Progenitor cell of endocrine pancreas (in vitro differentiated cells): ENCODE data around the gene TMBIM1. TPM values are rescaled to one million over a fixed set of nuclear protein-coding genes. Genes with fewer than 3 reads are reported as not detected.
A peak's percentile ranks its signal among the peaks of the same experiment; 100 is the strongest.

Experiments
- DNase-seq: peaks from one replicate; pipeline ENCODE4 v3.0.0; 2021; ENCODE audit warnings: low spot score; ENCODE audit not compliant: unreplicated experiment
- H3K27ac Mint-ChIP-seq: 2 replicates; pipeline ENCODE4 v1.8.0; 2021; ENCODE audit warnings: mild to moderate bottlenecking, moderate library complexity, mixed read lengths
- H3K27me3 Mint-ChIP-seq: 2 replicates; pipeline ENCODE4 v1.8.0; 2021; ENCODE audit warnings: mixed read lengths
- H3K36me3 Mint-ChIP-seq: 2 replicates; pipeline ENCODE4 v1.8.0; 2022; ENCODE audit warnings: mixed read lengths; ENCODE audit not compliant: insufficient read depth
- H3K4me1 Mint-ChIP-seq: 2 replicates; pipeline ENCODE4 v1.8.0; 2021; ENCODE audit warnings: low read depth, mixed read lengths
- H3K4me3 Mint-ChIP-seq: 2 replicates; pipeline ENCODE4 v1.8.0; 2021; ENCODE audit warnings: low read depth, mild to moderate bottlenecking, moderate library complexity, mixed read lengths
- H3K9me3 Mint-ChIP-seq: 2 replicates; pipeline ENCODE4 v1.8.0; 2021; ENCODE audit warnings: low read depth, mixed read lengths
- total RNA-seq: library from RNA; stranded (reverse); gene quantifications from 2 replicates; pipeline ENCODE4 v1.2.1, GENCODE V29; 2021
- TF ChIP-seq, protein P1 (sequence below): fragments of 200-600 bp; sonication (generic); IDR thresholded peaks from one replicate; pipeline ENCODE4 v1.5.0; 2021; ENCODE audit warnings: antibody characterized with exemption, mild to moderate bottlenecking; ENCODE audit not compliant: unreplicated experiment

The TMBIM1 gene
- total RNA-seq, 1 donor from 2014 or later: 131 TPM

DNA sequence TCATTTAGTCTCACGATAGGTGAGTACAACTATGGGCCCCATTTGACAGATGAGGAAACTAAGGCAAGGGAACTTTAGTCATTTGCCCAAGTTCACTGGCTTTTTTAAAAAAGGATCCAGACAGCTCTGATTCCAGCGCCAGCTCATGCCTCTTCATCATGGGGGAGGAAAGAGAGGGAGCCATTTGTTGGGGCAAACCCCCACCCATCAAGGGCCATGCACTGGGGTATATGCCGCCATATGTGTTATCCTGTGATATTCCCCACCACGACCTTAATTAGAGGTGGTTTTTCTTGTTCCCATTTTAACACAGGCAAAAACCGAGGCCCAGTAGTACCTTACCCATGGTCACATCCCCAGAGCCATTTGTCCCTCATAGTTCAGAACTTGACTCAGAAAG is 32.1 kb downstream of the TMBIM1 start:
- Mint-ChIP-seq H3K4me1 (peaks cover 29% of the 10 kb centered on the region), H3K36me3 (peaks cover 7% of the 10 kb centered on the region), H3K9me3 (no peaks in the 10 kb centered on the region), H3K27ac (peak overlapping the region; percentile 87), H3K27me3 (no peaks in the 10 kb centered on the region), H3K4me3 (no peak overlapping the region)
- DNase-seq: no peak
- TF ChIP-seq, protein P1, sequence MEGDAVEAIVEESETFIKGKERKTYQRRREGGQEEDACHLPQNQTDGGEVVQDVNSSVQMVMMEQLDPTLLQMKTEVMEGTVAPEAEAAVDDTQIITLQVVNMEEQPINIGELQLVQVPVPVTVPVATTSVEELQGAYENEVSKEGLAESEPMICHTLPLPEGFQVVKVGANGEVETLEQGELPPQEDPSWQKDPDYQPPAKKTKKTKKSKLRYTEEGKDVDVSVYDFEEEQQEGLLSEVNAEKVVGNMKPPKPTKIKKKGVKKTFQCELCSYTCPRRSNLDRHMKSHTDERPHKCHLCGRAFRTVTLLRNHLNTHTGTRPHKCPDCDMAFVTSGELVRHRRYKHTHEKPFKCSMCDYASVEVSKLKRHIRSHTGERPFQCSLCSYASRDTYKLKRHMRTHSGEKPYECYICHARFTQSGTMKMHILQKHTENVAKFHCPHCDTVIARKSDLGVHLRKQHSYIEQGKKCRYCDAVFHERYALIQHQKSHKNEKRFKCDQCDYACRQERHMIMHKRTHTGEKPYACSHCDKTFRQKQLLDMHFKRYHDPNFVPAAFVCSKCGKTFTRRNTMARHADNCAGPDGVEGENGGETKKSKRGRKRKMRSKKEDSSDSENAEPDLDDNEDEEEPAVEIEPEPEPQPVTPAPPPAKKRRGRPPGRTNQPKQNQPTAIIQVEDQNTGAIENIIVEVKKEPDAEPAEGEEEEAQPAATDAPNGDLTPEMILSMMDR: no peak

DNA sequence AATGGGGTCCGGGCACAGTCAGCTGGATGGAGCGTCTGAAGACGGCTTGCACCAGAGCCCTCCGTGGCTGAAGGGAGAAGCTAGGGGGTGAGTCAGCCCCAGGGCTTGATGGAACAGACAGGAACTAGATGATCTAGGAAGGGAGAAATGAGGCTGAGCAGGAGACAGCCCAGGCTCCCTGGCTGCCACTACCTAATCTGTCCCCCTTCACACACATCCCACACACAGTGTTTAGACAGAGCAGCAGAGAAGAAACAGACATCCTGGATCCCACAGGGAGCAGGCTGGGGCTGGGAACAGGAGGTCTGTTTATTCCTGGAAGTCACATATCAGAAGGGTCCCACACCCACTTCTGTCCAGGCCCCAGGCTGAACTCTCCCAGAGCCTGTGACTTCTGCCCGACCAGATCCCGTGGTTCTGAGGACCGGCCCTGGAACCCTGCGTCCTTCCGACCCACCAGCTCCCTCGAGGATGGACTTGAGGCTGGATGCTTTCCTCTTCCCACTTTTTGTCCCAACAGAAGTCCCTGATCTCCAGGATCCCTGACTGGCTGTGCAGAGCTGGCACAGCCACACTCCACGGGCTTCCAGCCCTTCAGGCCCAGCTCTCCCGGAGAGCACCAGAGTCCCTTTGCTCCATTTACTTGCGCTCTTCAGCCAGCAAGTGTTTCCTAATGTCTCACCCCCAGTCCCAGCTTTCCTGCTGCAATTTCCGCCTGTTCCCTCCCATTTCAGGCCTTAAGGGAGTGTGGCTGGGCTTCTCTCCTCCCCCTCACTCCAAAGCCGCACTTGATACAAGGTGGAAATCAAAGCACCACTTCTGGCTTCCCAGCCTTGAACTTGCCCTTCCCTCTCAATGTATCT is 33.0 kb downstream of the TMBIM1 start:
- H3K27ac Mint-ChIP-seq: peak overlapping the region; percentile 87
- DNase-seq: no peak
- H3K36me3 Mint-ChIP-seq: peaks cover 10% of the 10 kb centered on the region
- no peak overlapping the region for H3K4me3 Mint-ChIP-seq
- TF ChIP-seq, protein P1: no peak
- peaks cover 27% of the 10 kb centered on the region for H3K4me1 Mint-ChIP-seq
- H3K27me3 Mint-ChIP-seq: no peaks in the 10 kb centered on the region
- no peaks in the 10 kb centered on the region for H3K9me3 Mint-ChIP-seq

DNA sequence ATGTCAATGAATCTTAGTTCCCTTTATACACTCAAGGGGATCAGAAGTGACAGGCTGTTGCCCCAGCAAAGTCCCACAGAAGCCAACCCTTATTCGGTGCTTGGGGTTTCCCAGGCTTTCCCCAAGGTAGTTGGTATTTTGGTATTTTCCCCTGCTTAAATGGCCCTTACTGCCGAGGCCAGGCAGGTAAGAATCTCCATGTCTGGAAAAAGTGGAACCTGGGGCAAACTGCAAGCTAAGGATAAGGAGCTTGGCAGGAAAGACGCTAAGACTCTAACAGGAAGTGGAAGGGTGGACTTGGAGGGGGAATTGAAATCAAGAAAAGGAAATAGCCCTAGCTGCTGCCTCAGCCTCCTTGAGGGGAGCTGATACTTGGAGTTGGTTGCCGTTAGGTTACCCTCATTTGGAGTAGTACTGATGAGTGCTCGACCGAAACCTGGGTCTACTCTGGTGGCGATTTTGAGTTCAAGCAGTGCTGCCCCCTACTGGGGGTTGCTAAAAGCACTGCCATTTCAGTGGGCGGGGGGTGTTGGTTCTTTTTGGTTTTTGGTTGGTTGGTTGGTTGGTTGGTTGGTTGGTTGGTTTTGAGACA is 34.8 kb downstream of the TMBIM1 start:
- TF ChIP-seq, protein P1: peak; percentile 49
- Mint-ChIP-seq H3K27ac (no peak overlapping the region), H3K9me3 (no peaks in the 10 kb centered on the region), H3K4me3 (no peak overlapping the region), H3K4me1 (peaks cover 23% of the 10 kb centered on the region), H3K36me3 (peaks cover 8% of the 10 kb centered on the region), H3K27me3 (no peaks in the 10 kb centered on the region)
- no peak for DNase-seq

DNA sequence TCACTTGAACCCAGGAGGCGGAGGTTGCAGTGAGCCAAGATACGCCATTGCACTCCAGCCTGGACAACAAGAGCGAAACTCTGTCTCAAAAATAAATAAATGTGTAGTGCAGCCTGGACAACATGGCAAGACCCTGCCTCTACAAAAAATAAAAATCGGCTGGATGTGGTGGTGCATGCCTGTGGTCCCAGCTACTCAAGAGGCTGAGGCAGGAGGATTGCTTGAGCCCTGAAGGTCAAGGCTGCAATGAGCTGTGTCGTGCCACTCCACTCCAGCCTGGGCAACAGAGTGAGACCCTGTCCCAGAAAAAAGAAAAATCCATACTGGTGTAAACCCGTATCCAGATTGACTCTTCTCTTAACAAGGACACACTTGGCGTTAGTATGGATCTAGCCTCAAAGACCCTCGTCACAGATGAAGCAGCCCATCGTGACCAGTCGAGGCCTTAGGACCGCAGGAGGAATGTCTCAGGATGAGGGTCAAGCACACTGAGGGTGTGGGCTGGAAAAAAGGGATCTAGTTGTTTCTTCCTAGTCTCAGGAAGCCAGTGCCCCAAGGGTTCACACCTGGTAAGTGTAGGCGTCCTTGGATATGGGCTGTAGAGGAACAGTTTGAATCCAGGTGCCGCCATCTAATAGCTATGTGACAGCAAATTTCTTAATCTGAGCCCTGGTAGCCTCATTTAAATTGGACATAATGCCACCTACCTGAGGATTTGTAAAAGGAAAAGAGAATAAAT is 35.5 kb downstream of the TMBIM1 start:
- no peak overlapping the region for H3K4me3 Mint-ChIP-seq
- no peak overlapping the region for H3K27ac Mint-ChIP-seq
- no peak for DNase-seq
- peaks cover 10% of the 10 kb centered on the region for H3K36me3 Mint-ChIP-seq
- peaks cover 20% of the 10 kb centered on the region for H3K4me1 Mint-ChIP-seq
- TF ChIP-seq, protein P1: no peak
- no peaks in the 10 kb centered on the region for H3K9me3 Mint-ChIP-seq
- no peaks in the 10 kb centered on the region for H3K27me3 Mint-ChIP-seq

DNA sequence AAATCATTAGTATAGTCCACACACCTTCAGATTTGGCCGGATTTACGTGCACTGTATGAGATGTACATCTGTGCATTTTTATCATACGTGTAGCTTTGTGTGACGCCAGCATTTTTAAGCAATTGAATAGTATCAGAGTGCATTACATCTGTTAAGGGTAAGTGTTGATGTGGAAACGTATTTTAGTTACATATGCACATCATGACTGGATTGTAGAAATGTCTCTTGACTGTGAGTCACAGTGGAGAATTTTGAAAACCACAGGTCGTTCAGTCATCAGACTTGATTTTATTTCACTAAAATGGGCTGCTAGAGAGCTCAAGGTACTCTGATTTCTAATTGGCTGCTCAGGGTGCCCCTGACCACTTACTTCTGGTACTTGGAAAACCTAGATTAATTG is 36.9 kb downstream of the TMBIM1 start:
- peaks cover 8% of the 10 kb centered on the region for H3K4me1 Mint-ChIP-seq
- no peak overlapping the region for H3K27ac Mint-ChIP-seq
- H3K36me3 Mint-ChIP-seq: peaks cover 14% of the 10 kb centered on the region

More for the DNA sequence above, 36.9 kb downstream of the TMBIM1 start:
- no peak for DNase-seq
- no peaks in the 10 kb centered on the region for H3K9me3 Mint-ChIP-seq
- H3K27me3 Mint-ChIP-seq: no peaks in the 10 kb centered on the region
- no peak overlapping the region for H3K4me3 Mint-ChIP-seq
- TF ChIP-seq, protein P1: no peak
